D341Med (cell line): ENCODE measurements around the gene KNL1.
"Not testable (repeated sequence)": the region's sequence is repeated elsewhere in the genome, so short reads cannot be mapped to it uniquely, and the experiment has no call there.

Experiments used
- DNase-seq: peaks from one replicate; pipeline ENCODE4 v3.0.0; 2012; ENCODE audit warnings: low spot score

The KNL1 gene

GRCh38 chr15:40664909-40665308, 70.9 kb downstream of the KNL1 start:
- DNase-seq: no peak

GRCh38 chr15:40676290-40676689, 82.2 kb downstream of the KNL1 start:
- not testable (repeated sequence) for DNase-seq

GRCh38 chr15:40676906-40677305, 82.9 kb downstream of the KNL1 start:
- DNase-seq: not testable (repeated sequence)

DNA sequence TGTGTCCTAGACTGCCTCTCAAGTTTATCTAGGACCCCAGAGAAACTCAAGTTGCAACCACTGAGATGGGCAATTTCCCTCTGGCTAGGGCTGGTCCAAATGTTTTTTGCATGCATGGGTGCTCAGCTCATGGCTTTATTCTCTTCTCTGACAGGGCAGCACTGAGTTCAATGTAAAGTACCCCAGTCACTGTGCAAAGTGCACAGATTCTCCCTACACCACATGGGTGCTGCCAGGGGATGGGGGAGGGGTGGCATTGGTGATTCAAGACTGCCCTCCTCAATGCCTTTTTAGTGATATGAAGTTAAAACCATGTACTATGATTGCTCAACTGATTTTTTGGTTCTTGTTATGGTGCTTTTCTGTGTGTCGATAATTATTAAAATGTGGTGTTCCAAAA, 86.1 kb downstream of the KNL1 start:
- DNase-seq: no peak

GRCh38 chr15:40680959-40681358, 86.9 kb downstream of the KNL1 start:
- DNase-seq: not testable (repeated sequence)

GRCh38 chr15:40684381-40684780, 90.3 kb downstream of the KNL1 start:
- DNase-seq: no peak

GRCh38 chr15:40685376-40685775, 91.3 kb downstream of the KNL1 start:
- DNase-seq: no peak

- no peak for DNase-seq
These were observed 95.1 kb downstream of the KNL1 start for GRCh38 chr15:40688932-40689799.

- DNase-seq: no peak
These were observed 97.7 kb downstream of the KNL1 start for GRCh38 chr15:40691737-40692136.

DNA sequence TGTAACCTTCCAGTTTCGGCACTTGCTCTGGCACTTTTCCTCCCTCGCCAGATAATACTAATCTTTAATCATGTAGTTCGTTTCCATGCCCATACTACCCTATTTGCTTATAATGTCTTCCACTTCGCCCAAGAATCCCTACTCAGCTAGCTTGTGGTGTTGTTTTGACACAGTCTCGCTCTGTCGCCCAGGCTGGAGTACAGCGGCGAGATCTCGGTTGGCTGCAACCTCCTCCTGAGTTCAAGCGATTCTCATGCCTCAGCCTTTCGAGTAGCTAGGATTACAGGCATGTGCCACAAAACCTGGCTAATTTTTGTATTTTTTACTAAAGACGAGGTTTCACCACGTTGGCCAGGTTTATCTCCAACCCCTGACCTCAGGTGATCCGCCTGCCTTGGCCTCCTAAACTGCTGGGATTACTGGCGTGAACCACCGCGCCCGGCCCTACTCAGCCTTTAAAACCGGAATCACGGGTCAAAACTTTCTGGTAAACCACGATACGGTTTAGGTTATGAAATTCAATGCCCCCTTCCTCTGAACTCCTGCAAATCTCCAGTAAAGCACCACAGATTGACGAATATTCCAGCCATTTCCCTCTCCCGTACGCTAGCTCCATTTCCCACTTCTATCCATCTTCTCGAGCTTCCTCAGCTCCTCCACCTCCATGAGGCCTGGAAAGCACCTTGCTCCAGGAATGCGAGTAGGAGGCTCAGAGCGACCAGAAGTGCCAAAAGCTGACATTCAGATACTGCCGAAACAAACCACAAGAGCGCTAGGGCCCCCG, 100.0 kb downstream of the KNL1 start:
- no peak for DNase-seq

DNA sequence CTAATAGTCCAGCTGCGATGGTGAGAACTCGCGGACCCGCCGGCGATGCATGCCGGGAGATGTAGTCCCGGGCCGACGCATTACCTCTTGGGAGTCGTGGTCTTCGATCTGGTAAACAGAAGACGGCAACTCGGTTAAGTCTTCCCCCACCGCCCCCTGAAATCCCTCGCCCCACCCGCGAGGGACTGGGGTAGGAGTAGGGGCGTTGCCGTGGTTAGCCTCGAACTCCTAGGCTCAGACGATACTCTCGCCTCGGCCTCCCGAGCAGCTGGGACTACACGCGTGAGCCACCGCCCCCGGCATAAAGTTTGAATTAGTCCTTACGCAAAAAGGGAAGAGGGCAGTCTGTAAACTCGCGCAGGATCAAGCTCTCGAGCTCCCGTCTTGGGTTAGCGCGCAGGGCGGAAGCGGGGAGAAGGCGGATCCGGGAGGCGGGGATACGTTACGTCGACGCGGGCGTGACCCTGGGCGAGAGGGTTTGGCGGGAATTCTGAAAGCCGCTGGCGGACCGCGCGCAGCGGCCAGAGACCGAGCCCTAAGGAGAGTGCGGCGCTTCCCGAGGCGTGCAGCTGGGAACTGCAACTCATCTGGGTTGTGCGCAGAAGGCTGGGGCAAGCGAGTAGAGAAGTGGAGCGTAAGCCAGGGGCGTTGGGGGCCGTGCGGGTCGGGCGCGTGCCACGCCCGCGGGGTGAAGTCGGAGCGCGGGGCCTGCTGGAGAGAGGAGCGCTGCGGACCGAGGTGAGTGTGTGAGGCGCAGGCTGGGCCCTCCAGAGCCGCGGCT, 100.8 kb downstream of the KNL1 start, which contains the start of gene RAD51:
Gene RAD51, plus strand, starts transcription at position 487 of the 781 bp plus-strand sequence. CDS start 3,585 bp downstream, outside the sequence.
- DNase-seq: peak; percentile 95

DNA sequence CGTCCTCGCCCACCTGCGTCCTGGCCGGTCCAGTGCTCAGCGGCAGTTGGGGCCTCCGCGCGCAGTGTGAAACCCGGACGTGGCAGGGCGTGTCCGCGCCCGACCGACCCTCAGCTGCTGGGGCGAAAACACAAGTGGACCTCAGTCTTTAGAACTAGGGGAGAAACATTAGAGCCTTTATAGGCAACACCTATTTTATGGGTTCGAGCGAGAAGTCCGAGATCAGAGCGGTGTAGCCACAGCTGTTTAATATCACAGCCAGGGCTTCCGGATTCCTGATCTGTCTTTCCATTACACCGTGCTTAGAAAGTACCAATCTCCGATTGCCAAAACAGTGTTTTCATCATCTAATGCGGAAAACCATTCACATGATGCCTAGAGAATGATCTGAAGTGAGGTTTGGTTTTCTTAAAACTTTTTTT, 101.4 kb downstream of the KNL1 start:
- no peak for DNase-seq

- DNase-seq: no peak
These were observed 102.2 kb downstream of the KNL1 start for GRCh38 chr15:40696228-40696627.

- DNase-seq: no peak
These were observed 103.9 kb downstream of the KNL1 start for GRCh38 chr15:40697916-40698315.

- DNase-seq: no peak
These were observed 108.0 kb downstream of the KNL1 start for GRCh38 chr15:40702077-40702476.

DNA sequence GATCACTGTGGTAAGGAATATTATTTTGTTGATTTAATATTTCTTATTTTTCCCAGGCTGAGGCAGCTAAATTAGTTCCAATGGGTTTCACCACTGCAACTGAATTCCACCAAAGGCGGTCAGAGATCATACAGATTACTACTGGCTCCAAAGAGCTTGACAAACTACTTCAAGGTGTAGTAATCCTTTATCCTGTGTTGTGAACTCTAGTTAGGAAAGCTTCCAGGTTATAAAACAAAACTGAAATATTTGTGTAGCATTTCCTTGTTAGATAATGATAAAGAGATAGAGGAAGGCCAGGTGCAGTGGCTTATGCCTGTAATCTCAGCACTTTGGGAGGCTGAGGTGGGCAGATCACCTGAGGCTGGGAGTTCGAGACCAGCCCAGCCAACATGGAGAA, 112.1 kb downstream of the KNL1 start:
- no peak for DNase-seq
